Thoracic aorta (tissue), 2 donors: ENCODE measurements around the gene PACSIN2. TPM values are rescaled to one million over a fixed set of nuclear protein-coding genes. Genes with fewer than 3 reads are reported as not detected.
"Not testable (repeated sequence)": the region's sequence is repeated elsewhere in the genome, so short reads cannot be mapped to it uniquely, and the experiment has no call there.

Source experiments
- ATAC-seq: fragments of 150-250 bp; one replicate; pipeline ENCODE4 v1.8.0; 2017; ENCODE audit warnings: low read depth; ENCODE audit not compliant: insufficient number of reproducible peaks, low FRiP score
- DNase-seq: peaks from one replicate; pipeline ENCODE4 v3.0.0-alpha.2; 2020; ENCODE audit warnings: low spot score
- H3K27ac ChIP-seq, 2 donors: fragments of 200-600 bp; sonication (generic); 1 replicate in 1 of 2; 2 replicates in 1 of 2; pipeline ENCODE4 v1.5.1; 2016; ENCODE audit warnings: mild to moderate bottlenecking in 2 of 2, moderate library complexity in 2 of 2
- H3K27me3 ChIP-seq: fragments of 200-600 bp; sonication (generic); replicated peaks from 2 replicates; pipeline ENCODE4 v1.6.0; 2016; ENCODE audit warnings: mild to moderate bottlenecking; ENCODE audit not compliant: insufficient read depth
- H3K36me3 ChIP-seq: fragments of 200-600 bp; sonication (generic); one replicate; pipeline ENCODE4 v1.5.1; 2016
- H3K4me1 ChIP-seq, 2 donors: fragments of 200-600 bp; sonication (generic); 1 replicate in 1 of 2; 2 replicates in 1 of 2; pipeline versions ENCODE4 v1.5.1 to v1.6.0; 2016; ENCODE audit warnings: low read depth in 2 of 2, mild to moderate bottlenecking in 1 of 2; ENCODE audit not compliant: control insufficient read depth in 1 of 2
- H3K4me3 ChIP-seq: fragments of 200-600 bp; sonication (generic); 2 replicates; pipeline ENCODE4 v1.5.1; 2016; ENCODE audit warnings: mild to moderate bottlenecking
- H3K9me3 ChIP-seq: fragments of 200-600 bp; sonication (generic); 2 replicates; pipeline ENCODE4 v1.5.1; 2016
- total RNA-seq, 2 donors: library from RNA; depleted of rRNA; stranded (reverse); fragments of >200 nt; gene quantifications; one replicate each; pipeline versions ENCODE4 v1.1.0 to v1.2.3, GENCODE V29; 2016
- TF ChIP-seq, protein P1 (sequence below): fragments of 200-600 bp; sonication (generic); IDR thresholded peaks from one replicate; pipeline ENCODE4 v1.5.1; 2019; ENCODE audit warnings: antibody characterized with exemption

Gene PACSIN2
- total RNA-seq, 2 donors from 2014 or later = 135 to 155 TPM

DNA sequence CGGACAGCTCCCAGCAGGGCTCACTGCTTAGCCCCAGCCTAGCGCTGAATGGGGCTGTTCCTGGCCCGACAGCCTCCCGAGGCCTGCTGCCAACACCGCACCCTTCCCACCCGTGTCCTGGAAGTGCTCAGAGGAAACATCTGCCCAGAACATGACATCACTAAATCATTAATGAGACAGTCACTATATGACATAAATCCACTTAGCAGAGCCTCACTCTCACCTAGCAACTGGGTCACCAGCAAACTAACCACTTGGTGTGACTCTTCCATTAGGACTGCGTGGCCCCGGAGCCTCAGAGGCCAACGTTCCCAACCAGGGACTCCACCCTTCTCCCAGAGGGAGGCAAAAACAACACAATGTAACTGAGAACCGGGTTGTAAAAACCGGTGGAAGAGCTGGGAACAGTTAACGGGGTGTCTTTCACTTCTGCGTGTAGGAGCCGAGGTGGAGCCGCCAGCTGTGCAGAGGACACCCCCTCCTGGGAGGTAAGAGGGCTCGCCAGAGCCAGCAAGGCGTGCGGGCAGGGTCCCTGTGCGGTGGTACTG lies 21.4 kb upstream of the PACSIN2 start:
- DNase-seq = no peak
- no peak overlapping the region for H3K4me3 ChIP-seq
- no peaks in the 10 kb centered on the region for H3K36me3 ChIP-seq
- H3K27me3 ChIP-seq = no peaks in the 10 kb centered on the region
- peak; percentile 66 for ATAC-seq
- H3K27ac ChIP-seq = no peak overlapping the region
- TF ChIP-seq, protein P1, sequence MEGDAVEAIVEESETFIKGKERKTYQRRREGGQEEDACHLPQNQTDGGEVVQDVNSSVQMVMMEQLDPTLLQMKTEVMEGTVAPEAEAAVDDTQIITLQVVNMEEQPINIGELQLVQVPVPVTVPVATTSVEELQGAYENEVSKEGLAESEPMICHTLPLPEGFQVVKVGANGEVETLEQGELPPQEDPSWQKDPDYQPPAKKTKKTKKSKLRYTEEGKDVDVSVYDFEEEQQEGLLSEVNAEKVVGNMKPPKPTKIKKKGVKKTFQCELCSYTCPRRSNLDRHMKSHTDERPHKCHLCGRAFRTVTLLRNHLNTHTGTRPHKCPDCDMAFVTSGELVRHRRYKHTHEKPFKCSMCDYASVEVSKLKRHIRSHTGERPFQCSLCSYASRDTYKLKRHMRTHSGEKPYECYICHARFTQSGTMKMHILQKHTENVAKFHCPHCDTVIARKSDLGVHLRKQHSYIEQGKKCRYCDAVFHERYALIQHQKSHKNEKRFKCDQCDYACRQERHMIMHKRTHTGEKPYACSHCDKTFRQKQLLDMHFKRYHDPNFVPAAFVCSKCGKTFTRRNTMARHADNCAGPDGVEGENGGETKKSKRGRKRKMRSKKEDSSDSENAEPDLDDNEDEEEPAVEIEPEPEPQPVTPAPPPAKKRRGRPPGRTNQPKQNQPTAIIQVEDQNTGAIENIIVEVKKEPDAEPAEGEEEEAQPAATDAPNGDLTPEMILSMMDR = no peak
- no peaks in the 10 kb centered on the region for H3K9me3 ChIP-seq
- peaks cover 0 to 10% of the 10 kb centered on the region in 2 donors for H3K4me1 ChIP-seq

DNA sequence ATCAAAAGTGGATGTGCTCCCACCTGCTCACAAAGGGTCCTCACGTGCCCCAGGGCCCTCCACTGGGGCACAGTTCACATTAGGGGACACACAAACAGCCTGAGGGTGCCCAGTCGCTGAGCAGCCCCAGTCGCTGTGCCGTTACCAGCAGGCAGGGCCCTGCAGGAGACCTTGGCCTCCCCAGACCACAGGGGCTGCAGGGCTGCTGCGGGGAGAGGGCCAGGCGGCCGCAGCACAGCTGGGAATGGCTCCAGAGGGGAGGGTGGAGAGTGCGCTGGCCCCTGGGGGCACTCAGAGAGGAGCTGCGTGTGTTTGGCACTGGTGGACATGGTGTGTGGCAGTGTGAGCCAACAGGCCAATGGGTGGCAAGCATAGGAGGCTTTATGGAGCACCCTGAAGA lies 20.3 kb upstream of the PACSIN2 start:
- Histone ChIP-seq H3K36me3 (no peaks in the 10 kb centered on the region), H3K4me3 (no peak overlapping the region), H3K4me1 (peaks cover 0 to 10% of the 10 kb centered on the region in 2 donors), H3K27ac (no peak overlapping the region), H3K9me3 (no peaks in the 10 kb centered on the region), H3K27me3 (no peaks in the 10 kb centered on the region)
- ATAC-seq = no peak
- no peak for DNase-seq
- TF ChIP-seq, protein P1 = no peak

DNA sequence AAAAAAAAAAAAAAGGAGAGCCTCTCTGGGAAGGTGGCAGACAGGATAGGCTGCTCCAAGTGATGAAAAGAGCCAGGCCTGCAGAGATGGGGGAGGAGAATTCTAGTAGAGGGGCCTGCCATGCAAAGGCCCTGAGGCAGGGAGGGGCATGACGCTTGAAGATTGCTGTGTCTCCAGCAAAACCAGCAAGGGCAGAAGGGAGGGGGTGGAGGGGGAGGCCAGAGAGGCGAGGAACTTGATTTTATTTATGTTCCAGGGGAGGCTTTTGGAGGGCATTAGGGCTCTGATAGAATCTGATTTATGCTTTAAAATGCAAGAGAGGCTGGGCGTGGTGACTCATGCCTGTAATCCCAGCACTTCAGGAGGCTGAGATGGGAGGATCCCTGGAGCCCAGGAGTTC lies 16.7 kb upstream of the PACSIN2 start:
- H3K27me3 ChIP-seq = no peaks in the 10 kb centered on the region
- H3K4me1 ChIP-seq = peaks cover 0 to 10% of the 10 kb centered on the region in 2 donors
- no peak overlapping the region for H3K4me3 ChIP-seq
- TF ChIP-seq, protein P1 = no peak
- no peaks in the 10 kb centered on the region for H3K9me3 ChIP-seq
- no peak for ATAC-seq
- DNase-seq = no peak
- H3K36me3 ChIP-seq = no peaks in the 10 kb centered on the region
- no peak overlapping the region for H3K27ac ChIP-seq

DNA sequence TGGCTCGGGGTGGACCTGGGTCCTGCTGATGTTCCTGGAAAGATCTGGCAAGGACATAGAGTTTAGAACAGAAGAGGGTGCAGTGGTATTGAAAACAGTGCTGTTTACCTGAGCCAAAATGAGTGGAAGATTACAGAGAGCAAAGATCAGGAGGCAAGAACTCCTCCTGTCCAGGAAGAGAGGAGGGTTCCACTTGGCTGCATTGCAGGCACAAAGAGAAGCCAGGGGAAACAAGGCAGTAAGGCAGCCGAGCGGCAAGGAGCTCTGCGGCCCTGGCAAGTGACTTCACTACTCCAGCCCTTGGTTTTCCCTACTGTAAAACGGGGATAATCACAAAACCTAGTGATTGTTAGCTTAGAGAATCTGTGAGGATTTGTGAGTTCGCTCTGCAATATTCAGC lies 3.7 kb upstream of the PACSIN2 start:
- no peak overlapping the region for H3K27ac ChIP-seq
- ATAC-seq (no peak), DNase-seq (no peak)
- H3K27me3 ChIP-seq = no peaks in the 10 kb centered on the region
- H3K36me3 ChIP-seq = no peaks in the 10 kb centered on the region
- H3K4me1 ChIP-seq = peaks cover 0 to 10% of the 10 kb centered on the region in 2 donors
- no peak overlapping the region for H3K4me3 ChIP-seq
- H3K9me3 ChIP-seq = no peaks in the 10 kb centered on the region
- TF ChIP-seq, protein P1 = no peak

DNA sequence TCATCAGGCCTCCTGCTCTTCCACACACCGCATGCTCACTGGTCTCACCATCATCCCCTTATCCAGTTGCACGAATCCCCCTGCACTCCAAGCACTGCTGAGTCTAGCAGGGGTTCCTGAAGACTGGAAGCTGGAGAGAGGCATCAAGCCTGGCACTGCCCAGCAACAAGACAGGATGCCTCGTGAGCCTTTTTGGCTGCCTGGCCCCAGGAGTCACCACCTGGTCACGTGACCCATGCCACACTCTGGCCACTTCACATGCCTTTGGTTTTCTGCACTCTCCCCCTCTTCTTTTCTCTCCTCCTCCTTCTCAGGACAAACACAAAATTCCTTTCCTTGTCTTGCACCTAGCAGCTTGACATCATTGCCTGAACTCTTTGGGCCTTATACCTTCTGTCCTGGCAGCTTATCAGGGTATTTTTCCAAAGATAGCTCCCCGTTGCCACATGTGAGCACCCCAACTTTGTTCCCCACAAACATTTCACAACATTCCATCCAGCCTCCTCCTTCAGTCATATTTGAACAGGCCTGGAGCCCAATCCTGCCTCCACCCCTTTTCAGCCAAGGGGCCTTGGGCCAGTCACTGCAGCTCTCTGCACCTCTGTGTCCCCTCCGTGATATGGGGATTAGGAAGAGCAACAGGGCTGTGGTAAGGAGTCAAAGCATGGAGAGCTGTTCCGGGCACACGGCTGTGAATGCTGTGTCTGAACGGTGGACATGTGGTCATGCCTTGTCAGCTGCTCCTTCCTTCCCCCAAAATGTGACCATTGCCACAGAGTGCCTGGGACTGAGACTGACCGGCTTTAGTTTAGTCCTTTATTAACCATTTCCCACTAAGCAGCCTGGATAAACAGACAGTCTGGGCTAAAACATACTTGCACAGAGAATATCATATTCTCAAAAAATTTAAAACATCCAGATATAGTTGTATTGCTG lies 2.8 kb upstream of the PACSIN2 start:
- no peaks in the 10 kb centered on the region for H3K9me3 ChIP-seq
- H3K4me3 ChIP-seq = no peak overlapping the region
- H3K27ac ChIP-seq = no peak overlapping the region
- no peaks in the 10 kb centered on the region for H3K27me3 ChIP-seq
- no peaks in the 10 kb centered on the region for H3K36me3 ChIP-seq
- peaks cover 0 to 18% of the 10 kb centered on the region in 2 donors for H3K4me1 ChIP-seq
- TF ChIP-seq, protein P1 = no peak
- ATAC-seq (no peak), DNase-seq (no peak)

DNA sequence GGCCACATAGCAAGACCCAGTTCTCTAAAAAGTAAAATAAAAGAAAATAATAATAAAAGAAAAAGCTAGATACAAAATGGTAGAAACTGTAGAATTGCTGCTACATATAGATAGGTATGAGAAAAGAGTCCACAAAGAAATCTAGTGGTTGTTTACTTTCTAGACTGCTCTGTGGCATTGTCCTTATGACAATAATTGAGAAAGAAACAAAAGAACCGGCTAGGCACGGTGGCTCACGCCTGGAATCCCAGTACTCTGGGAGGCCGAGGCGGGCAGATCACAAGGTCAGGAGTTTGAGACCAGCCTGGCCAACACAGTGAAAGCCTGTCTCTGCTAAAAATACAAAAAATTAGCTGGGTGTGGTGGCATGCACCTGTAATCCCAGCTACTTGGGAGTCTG lies 1.2 kb upstream of the PACSIN2 start:
- H3K4me1 ChIP-seq = peaks cover 0 to 26% of the 10 kb centered on the region in 2 donors
- not testable (repeated sequence) for H3K9me3 ChIP-seq, ATAC-seq, H3K27ac ChIP-seq, H3K27me3 ChIP-seq, H3K4me3 ChIP-seq, DNase-seq, H3K36me3 ChIP-seq
